GM18907 (cell line): ENCODE results near the gene ERC2.
A peak's percentile ranks its signal among the peaks of the same experiment; 100 is the strongest.

Source experiments
- ATAC-seq: cut with Tn5 transposase; IDR thresholded peaks from one replicate; pipeline ENCODE4 v1.9.1; 2021; ENCODE audit warnings: mild to moderate bottlenecking, moderate library complexity; ENCODE audit not compliant: unreplicated experiment

Gene ERC2

DNA sequence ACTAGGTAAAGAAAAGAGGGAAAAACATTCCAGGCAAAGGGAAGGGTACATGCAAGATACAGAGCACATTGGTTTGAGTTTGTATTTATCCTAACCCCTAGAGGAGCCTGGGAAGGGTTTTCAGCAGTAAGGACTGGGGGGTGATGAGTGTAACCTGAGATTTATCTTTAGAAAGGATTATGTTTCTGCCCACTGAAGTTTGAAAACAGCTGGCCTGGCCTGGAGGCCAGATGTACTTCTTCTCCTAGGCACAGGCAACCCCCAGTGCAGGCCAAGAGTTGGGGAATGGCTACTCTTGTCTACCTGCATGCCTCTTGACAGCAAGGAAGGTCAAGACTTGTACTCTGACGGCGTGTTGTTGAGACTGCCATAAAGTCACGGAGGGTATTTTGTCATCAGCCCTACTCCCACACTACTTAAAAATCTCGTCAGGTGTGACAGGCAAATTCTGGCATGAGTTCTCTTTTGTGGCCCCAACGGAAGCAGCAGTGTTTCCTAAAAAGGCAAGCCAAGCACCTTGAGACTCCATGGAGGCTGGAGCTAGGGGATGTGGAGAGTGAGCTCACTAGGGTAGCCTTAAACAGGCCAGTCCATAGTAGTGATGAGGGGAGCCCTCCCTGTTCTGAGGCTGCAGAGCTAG lies 739.7 kb downstream of the ERC2 start:
- ATAC-seq, result no peak

GRCh38 chr3:55726501-55726775 lies 741.8 kb downstream of the ERC2 start:
- no peak for ATAC-seq

DNA sequence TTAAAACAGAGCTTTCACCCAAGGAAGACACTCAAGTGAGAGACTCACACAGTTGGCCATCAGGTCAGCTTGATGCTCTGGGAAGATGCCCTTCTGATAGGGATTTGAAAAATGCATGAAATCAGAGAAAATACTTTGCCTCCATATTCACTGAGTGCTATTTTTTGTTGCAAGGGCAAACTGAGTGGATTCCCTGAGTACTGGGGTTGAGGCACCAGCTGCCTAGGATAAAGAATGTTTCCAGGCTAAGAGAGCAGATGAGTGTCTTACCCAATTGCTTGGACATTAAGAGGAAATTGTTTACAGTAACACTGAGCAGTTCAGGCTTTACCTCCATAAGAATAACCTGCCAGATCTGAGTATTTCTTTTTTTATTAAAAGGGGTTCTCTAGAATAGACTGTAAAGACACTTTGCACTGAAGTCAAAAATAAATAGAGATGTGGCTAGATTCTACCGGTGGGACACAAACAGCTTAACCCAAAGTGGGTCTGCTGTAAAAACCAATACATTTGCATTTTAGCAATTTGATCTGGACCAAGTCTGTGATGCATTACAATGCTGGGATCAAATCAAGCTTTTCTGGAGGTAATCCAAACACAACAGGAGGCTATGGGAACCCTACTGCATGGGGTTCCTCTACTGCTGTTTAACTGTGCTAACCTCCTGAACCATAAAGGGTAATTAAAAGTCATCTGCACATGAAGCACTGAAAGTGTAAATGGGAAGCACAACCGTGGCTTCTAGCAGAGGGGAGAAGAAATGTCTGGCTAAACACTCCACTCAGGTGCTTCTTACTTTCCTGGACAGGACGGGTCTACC lies 742.4 kb downstream of the ERC2 start:
- no peak for ATAC-seq

DNA sequence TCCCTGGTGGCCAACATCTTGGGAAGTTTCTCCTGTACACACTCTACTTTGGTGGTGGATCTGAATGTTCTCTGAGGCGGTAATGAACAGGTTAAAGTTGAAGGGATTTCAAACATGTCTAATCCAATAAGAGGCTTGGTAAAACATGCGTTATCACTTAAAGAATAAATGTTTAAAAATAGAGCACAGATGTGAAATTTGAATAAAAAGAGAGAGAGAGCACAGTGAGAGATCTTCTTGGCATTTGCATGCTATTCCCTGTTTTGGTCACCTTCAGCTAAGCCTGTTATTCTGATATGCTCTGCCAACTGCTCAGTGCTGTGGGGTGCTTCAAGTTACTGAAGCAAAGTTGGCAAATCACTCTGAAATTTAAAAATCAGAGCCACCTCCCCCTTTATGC lies 743.4 kb downstream of the ERC2 start:
- peak; percentile 68 for ATAC-seq

DNA sequence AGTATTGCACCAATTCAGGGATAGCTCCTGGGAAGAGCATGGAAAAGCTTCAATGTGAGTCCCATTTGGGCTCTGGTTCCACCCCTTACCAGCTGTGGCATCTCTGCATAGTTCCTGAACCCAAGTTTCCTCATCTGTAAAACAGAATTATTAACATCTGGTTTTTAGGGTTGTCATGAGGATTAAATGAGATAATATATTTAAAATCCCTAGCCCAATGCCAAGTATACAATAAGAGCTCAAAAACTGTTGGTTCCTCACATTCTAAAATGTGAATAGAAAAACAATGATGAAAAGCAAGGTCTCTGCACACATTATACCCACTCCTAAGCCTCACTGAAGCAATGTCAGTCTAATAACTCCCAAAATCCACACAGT lies 743.9 kb downstream of the ERC2 start:
- no peak for ATAC-seq

GRCh38 chr3:55723653-55724406 lies 744.4 kb downstream of the ERC2 start:
- ATAC-seq, result no peak

DNA sequence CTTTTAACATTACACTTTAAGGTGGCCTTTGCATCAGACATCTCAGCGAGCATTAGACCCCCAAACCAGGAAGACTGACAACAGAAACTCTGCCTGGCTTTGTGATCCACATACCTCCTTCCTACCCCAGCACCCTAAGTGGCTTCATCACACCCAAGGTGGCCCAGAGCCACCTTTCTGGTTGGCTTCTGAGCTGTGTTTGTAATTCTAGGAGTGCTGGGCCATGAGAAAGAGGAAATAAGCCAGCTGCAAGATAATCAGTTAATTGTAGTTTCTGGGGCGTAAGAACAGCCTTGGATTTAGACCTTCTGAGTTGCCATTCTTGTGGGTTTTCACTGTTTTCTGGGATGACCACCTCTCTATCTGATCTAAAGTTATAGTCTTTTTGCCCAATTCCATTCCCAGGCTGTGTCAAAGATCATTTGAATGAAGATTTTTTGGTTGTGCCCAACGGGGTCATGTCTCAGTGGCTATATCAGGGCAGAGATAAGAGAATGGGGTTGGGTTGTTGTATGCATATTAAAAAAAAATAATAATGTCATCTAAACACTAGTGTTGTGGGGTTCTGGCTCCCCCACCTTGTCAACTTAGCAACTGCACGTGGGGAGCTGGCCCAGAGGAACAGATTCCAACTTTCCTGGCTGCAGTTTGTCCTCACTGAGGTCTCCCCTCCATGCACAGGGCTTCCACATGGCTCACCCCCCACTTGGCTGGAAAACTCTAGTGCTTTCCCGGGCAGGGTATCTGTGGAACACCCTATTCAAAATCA lies 746.4 kb downstream of the ERC2 start:
- no peak for ATAC-seq

GRCh38 chr3:55720614-55721013 lies 747.7 kb downstream of the ERC2 start:
- ATAC-seq, result no peak

- ATAC-seq, result no peak
Observed at GRCh38 chr3:55719508-55719907, 748.8 kb downstream of the ERC2 start.

DNA sequence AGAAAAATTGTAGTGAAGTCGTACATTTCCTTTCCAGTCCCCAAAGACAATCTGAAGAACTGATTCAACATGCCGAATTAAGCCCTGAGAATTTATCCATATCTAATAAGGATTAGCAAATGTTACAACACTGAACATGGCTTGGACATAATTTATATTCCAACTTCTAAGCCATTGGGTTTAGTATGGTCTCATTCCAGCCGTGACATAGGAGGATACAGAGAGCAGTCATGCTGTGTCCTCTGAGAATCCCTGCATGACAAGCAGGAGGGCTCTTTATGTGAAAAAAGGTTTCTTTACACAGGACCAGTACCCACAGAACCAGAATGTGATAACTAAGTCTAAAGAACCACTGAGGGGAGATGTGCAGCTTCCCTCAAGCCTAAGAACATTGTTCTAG lies 749.3 kb downstream of the ERC2 start:
- no peak for ATAC-seq

- no peak for ATAC-seq
Observed at GRCh38 chr3:55718521-55718921, 749.7 kb downstream of the ERC2 start.

DNA sequence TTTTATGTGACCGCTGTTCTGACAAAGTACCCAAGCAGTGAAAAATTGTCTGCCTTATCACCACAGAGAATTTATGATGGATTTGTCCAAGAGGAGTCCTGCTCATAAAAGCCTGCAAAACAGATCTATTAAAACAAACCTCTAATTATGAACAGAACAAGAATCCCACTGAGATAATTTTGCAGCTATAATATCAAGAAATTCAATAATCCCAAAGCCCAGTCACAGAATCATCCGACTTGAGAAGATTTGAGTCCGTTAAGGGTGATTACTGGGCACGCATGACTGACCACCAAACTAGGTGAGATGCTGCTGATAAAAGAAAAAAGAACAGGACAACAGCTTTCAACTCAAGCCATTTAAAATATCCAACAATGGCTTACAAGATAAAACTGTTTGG lies 750.2 kb downstream of the ERC2 start:
- ATAC-seq, result no peak

- ATAC-seq, result no peak
Observed at GRCh38 chr3:55717481-55717880, 750.8 kb downstream of the ERC2 start.

- no peak for ATAC-seq
Observed at GRCh38 chr3:55716611-55717225, 751.5 kb downstream of the ERC2 start.

DNA sequence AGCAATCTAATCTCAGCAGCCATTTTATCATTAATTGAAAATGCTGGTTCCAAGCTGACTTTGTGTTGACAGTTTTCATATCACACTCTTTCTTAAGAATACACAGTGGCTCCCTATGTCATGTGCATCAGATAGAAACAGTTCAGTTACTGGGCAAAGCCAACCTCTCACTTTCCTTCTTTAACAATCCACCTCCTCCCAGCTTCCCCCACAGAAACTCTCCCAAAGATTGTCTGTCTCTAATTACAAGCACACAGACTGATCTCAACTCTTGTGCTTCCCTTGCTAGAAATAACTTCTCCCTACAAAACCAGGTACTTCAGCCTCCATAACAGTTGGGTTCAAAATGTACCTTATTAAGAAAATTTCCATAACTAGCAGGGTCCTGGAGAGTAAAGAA lies 752.2 kb downstream of the ERC2 start:
- ATAC-seq, result no peak

GRCh38 chr3:55714057-55714456 lies 754.2 kb downstream of the ERC2 start:
- ATAC-seq, result no peak

DNA sequence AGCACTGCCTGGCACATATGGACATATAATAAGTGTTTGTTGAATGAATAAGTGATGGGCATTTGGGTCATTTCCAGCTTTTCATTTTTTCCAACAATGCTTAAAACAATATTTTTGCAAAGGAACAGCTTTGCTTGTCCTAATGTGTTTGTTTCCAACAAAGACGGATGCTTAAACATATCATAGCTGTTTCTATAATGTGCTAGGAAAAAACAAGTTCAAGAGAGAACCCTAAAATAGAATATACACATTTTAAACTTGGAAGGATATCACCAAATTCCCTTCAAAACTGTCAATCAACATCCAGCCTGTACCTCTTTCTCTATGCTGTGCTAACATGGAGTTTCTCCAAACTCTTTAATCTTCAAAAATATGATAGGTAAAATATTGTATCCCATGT lies 756.6 kb downstream of the ERC2 start:
- no peak for ATAC-seq

GRCh38 chr3:55709411-55710012 lies 758.8 kb downstream of the ERC2 start:
- ATAC-seq, result no peak

DNA sequence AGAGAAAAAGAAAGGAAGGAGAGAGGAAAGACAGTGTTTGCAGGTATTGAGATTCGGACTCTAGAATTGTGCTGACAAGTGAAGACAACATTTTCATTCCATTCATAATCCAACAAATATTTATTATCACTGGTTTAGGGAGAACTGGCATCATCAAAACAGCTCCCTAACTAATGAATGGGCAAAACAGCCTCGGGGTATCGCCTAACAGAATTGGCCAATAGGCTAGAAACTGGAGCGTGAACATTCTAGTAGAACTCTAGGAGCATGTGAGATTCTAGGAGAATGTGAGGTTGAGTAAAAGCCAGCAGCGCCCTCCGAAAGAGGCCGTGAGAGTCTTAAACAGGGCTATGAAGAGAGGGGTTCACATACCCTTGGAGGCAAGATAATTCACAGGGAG lies 759.3 kb downstream of the ERC2 start:
- no peak for ATAC-seq

- ATAC-seq, result no peak
Observed at GRCh38 chr3:55708242-55708641, 760.0 kb downstream of the ERC2 start.

DNA sequence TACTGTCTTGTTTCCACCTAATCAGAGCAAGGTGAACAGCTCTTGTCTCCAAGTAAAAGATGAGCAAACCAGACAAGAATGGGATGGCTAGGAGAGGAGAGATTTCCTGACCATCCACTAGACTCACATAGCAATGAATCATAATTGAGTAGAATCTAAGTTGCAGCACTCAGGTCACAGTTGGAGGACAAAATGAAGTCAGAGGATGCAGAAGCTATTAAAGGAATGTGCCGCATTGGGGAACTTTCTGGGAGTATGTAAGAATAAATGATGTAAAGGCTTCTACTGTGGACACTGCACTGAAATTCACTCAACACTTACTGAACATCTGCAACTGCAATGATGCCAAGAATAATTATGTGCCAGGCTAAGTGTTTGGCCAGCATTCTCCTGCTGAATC lies 763.7 kb downstream of the ERC2 start:
- no peak for ATAC-seq
